H1 (cell line): Measurements from ENCODE around the gene DEAF1. TPM values are rescaled to one million over a fixed set of nuclear protein-coding genes. Genes with fewer than 3 reads are reported as not detected.

ENCODE experiments used
- CBX5 ChIP-seq: fragments of 300-800, 300-1000 bp; sonication (generic); IDR thresholded peaks from 2 replicates; pipeline ENCODE4 v1.7.1; 2016; ENCODE audit warnings: antibody characterized with exemption, low read length, low read depth
- KDM5A ChIP-seq: fragments of 200-600 bp; IDR thresholded peaks from 2 replicates; pipeline ENCODE4 v1.7.1; 2012; ENCODE audit warnings: mild to moderate bottlenecking, low read length, inconsistent platforms, mixed read lengths
- TAF1 ChIP-seq: IDR thresholded peaks from 2 replicates; pipeline ENCODE4 v1.6.1; 2011; ENCODE audit warnings: mild to moderate bottlenecking, low read depth, low read length
- polyA plus RNA-seq, 7 experiments: library from polyadenylated mRNA; depleted of rRNA in 3 of 7; stranded (reverse) in 5 of 7; unstranded in 2 of 7; fragments of >200 nt in 5 of 7; fragments of 200-250 nt in 2 of 7; gene quantifications; 1 replicate in 5 of 7; 2 replicates in 1 of 7; 4 replicates in 1 of 7; pipeline versions ENCODE4 v1.2.1 to v1.2.3, GENCODE V29; 2011 to 2013; ENCODE audit warnings: missing spikeins in 2 of 7, mixed read lengths in 2 of 7
- total RNA-seq: library from RNA; stranded (reverse); fragmentation: NEBNext Ultra II Directional; extraction: Animal tissue kit (Norgen Biotek cat#: 25700); gene quantifications from 2 replicates; pipeline ENCODE4 v1.2.1, GENCODE V29; 2021

DEAF1 gene
- total and polyA plus RNA-seq, 2 of the 8 experiments (the other 6 are each of a cell fraction or from before 2014, with no cell fraction given) = 47.3 to 58.4 TPM

- TF ChIP-seq CBX5 (no peak), TAF1 (no peak), KDM5A (no peak)
Observed at GRCh38 chr11:727281-727701, 32.3 kb upstream of the DEAF1 start (continued).
